Activated CD8-positive, alpha-beta memory T cell treated with anti-CD3 and anti-CD28 coated beads, Interleukin-2, amount 50 U/mL, for 24 hours (primary cell): ENCODE data around the gene FIGNL2.

ENCODE experiments used
- DNase-seq: peaks from one replicate; pipeline ENCODE4 v3.0.0-alpha.2; 2020; ENCODE audit errors: extremely low read depth

FIGNL2 gene

GRCh38 chr12:51874486-51874885 is 26.0 kb upstream of the FIGNL2 start:
- no peak for DNase-seq

- DNase-seq, result no peak
Observed at GRCh38 chr12:51874000-51874399, 25.5 kb upstream of the FIGNL2 start.

GRCh38 chr12:51873251-51873994 is 24.9 kb upstream of the FIGNL2 start:
- no peak for DNase-seq

- DNase-seq, result no peak
Observed at GRCh38 chr12:51872689-51872981, 24.1 kb upstream of the FIGNL2 start.

- DNase-seq, result no peak
Observed at GRCh38 chr12:51871918-51872688, 23.6 kb upstream of the FIGNL2 start.

GRCh38 chr12:51871126-51871525 is 22.6 kb upstream of the FIGNL2 start:
- DNase-seq, result no peak

GRCh38 chr12:51870504-51870903 is 22.0 kb upstream of the FIGNL2 start:
- no peak for DNase-seq

GRCh38 chr12:51869931-51870330 is 21.4 kb upstream of the FIGNL2 start:
- no peak for DNase-seq

- DNase-seq, result no peak
Observed at GRCh38 chr12:51869496-51869865, 21.0 kb upstream of the FIGNL2 start.

GRCh38 chr12:51868821-51869495 is 20.4 kb upstream of the FIGNL2 start:
- no peak for DNase-seq

GRCh38 chr12:51867796-51868428 is 19.4 kb upstream of the FIGNL2 start:
- DNase-seq, result no peak

GRCh38 chr12:51867371-51867770 is 18.9 kb upstream of the FIGNL2 start:
- no peak for DNase-seq

- no peak for DNase-seq
Observed at GRCh38 chr12:51866762-51867161, 18.2 kb upstream of the FIGNL2 start.

- no peak for DNase-seq
Observed at GRCh38 chr12:51866324-51866723, 17.8 kb upstream of the FIGNL2 start.

GRCh38 chr12:51865757-51866270 is 17.3 kb upstream of the FIGNL2 start:
- no peak for DNase-seq

- DNase-seq, result no peak
Observed at GRCh38 chr12:51864833-51865670, 16.5 kb upstream of the FIGNL2 start.

GRCh38 chr12:51863933-51864832 is 15.7 kb upstream of the FIGNL2 start:
- DNase-seq, result no peak

- DNase-seq, result no peak
Observed at GRCh38 chr12:51863363-51863932, 14.9 kb upstream of the FIGNL2 start.

- DNase-seq, result no peak
Observed at GRCh38 chr12:51862947-51863346, 14.4 kb upstream of the FIGNL2 start.

- no peak for DNase-seq
Observed at GRCh38 chr12:51860986-51861385, 12.5 kb upstream of the FIGNL2 start.
